Posterior vena cava (tissue), 2 donors: ENCODE measurements around the gene ZNF22. TPM values are rescaled to one million over a fixed set of nuclear protein-coding genes. Genes with fewer than 3 reads are reported as not detected.
A peak's percentile ranks its signal among the peaks of the same experiment; 100 is the strongest.
"Not testable (repeated sequence)": the region's sequence is repeated elsewhere in the genome, so short reads cannot be mapped to it uniquely, and the experiment has no call there.

Experiments
- DNase-seq: peaks from one replicate; pipeline ENCODE4 v3.0.0-alpha.2; 2020; ENCODE audit warnings: low spot score
- intact Hi-C, 2 donors: fragments of 100-400 bp; cut with DNase I; formaldehyde crosslinking; loops; one replicate each; pipeline versions ENCODE4 v1.14.1 to v1.14.2; 2022 to 2023
- total RNA-seq, 2 donors: library from RNA; stranded (reverse); fragmentation: NEBNext Ultra II Directional; extraction: Animal tissue kit (Norgen Biotek cat#: 25700); gene quantifications; one replicate each; pipeline ENCODE4 v1.2.1, GENCODE V29; 2021
- donor health status: DM: yes; HTN: yes; CAD: no.
- donor health status: DM: yes; HTN: yes; CAD: no.

ZNF22 gene
- total RNA-seq, 2 donors from 2014 or later, result 17.4 to 19.7 TPM

DNA sequence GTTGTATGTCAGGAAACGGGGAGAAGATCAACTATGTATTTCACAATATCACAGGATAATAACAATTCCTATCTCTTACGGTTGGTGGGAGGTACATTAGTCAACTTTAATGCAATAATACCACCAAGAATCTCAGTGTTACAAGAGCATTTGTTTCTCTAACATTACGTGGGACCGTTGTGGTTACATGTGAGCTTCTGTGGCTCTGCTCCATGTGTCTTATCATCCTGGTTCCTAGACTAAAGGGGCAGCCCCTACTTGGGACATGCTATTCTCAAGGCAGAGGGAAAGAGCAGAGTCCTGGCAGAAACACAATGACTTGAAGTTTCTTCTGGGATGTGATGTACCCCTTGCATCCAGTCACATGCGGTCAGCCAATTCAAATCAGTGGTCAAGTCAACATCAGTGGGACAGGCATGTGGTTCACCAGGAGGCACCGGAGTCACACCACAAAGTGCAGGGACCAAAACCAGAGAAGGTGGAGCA, 2.5 kb upstream of the ZNF22 start:
- intact Hi-C loops, result no loop called here
- DNase-seq, result peak; percentile 75

- intact Hi-C loops, result no loop called here
- DNase-seq, result peak; percentile 96
Observed at GRCh38 chr10:45000138-45000751, 478 bp upstream of the ZNF22 start.

DNA sequence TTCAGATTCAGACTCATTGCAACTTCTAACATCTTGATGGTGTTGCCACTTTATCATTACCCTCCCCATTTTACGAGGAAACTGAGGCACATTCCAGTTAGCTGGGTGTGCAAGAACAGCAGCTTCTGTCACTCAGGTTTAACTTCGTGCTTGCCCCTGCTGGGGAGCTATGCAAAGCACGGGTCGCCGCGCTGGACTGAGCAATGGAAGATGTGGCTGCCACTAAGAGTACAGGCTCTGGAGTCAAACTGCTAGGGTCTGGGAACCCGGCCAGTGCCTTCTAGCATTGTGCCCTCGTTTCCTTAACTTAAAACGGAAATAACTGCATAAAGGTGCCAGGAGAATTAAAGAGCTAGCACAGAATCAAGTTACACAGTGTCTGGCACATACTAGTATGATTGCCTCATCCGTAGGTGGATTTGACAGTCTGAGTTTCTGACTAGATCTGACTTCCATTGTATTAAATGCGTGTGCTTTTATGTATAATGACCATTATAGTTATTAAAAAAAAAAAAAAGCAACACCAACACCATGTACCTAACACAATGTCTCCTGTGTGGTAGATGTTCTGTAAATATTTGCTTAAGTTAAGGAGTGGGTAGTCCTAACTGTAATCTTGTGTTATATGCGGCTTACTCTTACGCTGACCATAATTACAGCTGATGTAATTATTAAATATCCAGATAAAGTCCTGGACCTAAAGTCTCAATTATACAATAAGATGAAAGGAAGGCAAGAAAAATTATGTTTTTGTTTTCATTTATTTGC, 842 bp downstream of the ZNF22 start:
- peak; percentile 90 for DNase-seq
- intact Hi-C loops, result no loop called here

DNA sequence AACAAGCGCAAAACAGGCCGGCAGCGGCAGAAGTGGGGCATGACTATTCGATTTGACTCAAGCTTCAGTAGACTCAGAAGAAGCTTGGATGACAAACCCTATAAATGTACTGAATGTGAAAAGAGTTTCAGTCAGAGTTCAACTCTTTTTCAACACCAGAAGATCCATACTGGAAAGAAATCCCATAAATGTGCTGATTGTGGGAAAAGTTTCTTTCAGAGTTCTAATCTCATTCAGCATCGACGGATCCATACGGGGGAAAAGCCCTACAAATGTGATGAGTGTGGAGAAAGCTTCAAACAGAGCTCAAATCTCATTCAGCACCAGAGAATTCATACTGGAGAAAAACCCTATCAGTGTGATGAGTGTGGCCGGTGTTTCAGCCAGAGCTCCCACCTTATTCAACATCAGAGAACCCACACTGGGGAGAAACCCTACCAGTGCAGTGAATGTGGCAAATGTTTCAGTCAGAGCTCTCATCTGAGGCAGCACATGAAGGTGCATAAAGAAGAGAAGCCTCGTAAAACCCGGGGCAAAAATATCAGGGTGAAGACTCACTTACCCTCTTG, 2.8 kb downstream of the ZNF22 start:
- DNase-seq, result no peak
- intact Hi-C loops, result no loop called here

GRCh38 chr10:45004661-45005060, 3.9 kb downstream of the ZNF22 start:
- DNase-seq, result no peak
- intact Hi-C loops, result no loop called here

- intact Hi-C loops, result no loop called here
- no peak for DNase-seq
Observed at GRCh38 chr10:45005284-45005683, 4.6 kb downstream of the ZNF22 start.

DNA sequence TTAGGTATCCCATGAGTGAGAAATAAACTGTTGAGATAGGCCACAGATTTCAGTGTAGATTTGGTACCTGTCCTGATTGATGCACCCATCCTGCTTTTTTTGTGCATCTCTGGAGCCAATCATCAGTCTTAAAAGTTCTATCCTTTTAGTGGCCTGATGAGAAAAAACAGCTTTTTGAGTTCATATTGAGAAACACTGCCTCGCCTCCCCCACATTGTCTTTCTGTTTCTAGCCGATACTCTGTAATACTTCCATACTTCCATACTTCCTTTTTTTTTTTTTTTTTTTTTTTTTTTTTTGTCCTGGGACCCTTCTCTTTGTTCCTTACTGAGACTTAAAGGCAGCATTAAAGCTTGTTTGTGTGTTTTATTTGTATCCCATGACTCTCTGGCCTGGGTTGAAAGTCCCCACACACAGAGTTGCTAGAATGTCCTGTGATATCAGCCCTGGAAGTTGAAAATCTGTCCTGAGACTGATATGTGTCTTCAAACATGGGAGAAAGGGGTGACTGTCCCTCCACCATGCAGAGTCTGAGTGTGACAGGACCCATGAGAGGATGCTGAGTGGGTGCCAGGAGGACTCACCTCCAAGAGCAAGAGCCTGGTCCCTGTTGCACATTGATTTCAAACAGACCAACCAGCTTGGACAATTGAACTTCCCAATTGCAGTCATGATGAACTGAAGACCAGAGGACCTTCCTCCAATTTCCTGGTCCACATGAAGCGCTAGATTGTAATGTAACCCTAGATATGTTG, 5.7 kb downstream of the ZNF22 start:
- DNase-seq, result no peak
- intact Hi-C loops, result no loop called here

DNA sequence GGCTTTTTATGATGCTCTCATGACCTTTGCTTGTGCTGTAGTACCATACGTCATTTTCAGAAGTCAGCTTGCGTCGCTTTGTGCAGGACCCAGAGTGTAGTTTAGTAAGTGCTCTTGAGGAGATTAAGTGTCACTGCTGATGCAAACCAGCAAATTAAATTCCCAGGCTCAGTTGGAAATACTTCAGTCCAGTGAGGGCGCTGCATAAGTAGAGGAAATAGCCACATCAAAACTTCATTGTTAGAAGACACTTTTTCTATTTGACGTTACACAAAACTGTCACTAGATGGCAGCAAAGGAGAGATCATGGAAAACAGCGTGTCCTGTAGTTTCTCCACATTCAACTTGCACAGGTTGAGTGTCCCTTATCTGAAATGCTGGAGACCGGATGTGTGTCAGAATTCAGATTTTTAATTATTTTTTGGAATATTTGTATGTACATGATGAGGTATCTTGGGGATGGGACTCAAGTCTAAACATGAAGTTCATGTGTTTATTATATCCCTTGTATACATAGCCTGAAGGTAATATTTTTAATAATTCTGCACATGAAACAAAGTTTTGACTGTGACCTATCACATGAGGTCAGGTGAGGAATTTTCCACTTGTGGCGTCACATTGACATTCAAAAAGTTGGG, 7.9 kb downstream of the ZNF22 start:
- DNase-seq, result no peak
- intact Hi-C loops, result no loop called here

DNA sequence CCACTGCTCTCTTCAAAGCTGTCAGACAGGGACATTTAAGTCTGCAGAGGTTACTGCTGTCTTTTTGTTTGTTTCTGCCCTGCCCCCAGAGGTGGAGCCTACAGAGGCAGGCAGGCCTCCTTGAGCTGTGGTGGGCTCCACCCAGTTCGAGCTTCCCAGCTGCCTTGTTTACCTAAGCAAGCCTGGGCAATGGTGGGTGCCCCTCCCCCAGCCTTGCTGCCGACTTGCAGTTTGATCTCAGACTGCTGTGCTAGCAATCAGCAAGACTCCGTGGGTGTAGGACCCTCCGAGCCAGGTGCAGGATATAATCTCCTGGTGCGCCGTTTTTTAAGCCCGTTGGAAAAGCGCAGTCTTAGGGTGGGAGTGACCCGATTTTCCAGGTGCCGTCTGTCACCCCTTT, 13.8 kb downstream of the ZNF22 start:
- intact Hi-C loops, DNase-seq: not testable (repeated sequence)

DNA sequence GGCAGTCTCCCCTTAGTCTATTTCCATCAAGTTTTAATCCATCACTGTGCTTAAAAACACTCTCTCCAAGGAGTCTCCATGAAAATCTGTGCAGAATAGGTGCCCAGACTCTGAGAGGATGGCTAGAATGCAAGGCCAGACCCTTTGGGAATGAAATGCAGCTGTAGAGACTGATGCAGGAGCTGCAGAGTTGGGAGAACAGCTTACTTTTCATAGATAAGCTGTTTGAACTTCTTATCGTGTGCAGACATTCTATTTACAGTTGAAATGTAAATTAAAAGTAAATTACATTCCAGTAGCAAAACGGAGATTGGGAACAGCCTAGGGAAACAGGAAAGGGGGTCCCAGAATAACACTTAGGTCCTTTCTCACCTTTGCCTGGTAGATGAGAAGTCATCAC, 14.9 kb downstream of the ZNF22 start:
- intact Hi-C loops, result no loop called here

DNA sequence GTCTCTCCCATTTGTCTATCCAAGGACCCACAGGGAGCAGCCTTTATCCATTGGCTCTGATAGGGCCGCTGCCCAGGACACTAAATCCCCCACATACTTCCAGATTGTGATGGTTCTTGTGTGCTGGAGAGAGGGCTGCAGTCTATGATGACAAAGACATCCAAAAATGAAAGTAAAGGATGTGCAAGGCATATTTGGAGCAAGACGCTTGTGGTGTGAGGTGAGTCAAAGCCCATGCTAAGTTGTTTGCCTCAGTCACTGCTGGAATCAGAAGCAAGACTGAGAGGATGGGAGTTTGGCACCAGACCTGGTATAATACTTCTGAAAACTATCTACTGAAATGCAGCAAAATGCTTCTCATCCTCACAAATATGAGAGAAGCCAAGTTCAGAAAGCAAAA, 22.7 kb downstream of the ZNF22 start:
- no peak for DNase-seq
- intact Hi-C loops, result no loop called here

More for the DNA sequence above, 14.9 kb downstream of the ZNF22 start:
- no peak for DNase-seq

GRCh38 chr10:45034301-45034700, 33.6 kb downstream of the ZNF22 start:
- intact Hi-C loops, result no loop called here
- no peak for DNase-seq

GRCh38 chr10:45035673-45036072, 35.0 kb downstream of the ZNF22 start:
- no peak for DNase-seq
- intact Hi-C loops, result no loop called here

DNA sequence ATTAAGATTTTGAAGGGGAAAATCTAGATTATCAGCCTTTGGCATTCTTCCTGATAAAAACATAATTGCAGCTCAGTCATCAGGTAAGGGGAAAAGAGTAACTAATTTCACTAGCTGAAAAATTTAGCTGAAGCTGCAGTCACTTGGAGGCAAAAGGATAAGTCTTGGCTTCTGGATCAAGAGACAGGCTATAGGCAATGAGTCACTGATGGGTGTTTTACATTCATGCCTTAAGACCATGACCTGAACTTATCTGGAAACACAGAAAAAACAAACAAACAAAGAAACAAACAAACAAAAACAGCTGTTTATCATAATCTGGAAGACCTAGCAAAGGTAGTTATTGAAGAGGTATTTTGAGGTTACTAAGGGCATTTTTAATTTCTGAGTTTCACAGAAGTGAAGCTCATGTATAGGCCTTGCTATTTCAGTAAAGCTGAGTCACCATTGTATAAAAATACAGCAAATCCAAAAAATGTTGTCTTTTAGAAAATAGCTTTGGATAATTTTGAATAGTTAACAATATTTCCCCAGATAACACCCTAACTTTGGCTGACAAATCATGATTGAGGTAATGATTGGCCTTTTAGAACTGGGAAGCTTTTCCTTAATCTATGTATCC, 40.3 kb downstream of the ZNF22 start:
- intact Hi-C loops, result no loop called here
- DNase-seq, result no peak

- no peak for DNase-seq
- intact Hi-C loops, result no loop called here
Observed at GRCh38 chr10:45044290-45044689, 43.6 kb downstream of the ZNF22 start.

DNA sequence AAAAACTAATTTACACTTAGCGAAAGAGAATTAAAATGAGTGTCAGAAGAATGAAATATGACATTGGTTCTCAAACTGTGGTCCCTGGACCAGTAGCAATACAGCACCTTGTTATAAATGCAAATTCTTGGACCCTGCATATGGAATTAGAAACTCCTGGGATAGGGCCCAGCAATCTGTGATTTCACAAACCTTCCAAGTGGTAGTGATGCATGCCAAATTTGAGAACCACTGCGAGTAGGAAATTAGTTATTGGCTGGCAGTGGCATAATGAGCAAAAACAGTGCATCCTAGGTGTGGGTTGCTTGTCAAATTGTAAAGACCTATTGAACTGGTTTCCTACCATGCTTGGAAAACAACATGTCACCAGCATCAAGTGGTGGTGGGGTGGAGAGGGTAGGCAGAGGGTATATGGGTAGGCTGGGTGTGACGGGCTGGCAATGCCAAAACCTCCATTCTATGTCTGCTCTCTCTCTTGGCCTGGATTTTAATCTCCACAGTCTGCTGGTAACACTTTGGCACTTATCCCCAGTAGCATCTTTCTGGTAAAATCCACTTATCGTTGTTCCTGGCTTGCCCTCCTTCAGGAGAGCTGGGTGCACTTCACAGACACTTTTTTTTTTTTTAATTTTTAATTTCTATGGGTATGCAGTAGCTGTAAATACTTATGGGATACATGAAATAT, 50.0 kb downstream of the ZNF22 start:
- no peak for DNase-seq
- intact Hi-C loops, result no loop called here

DNA sequence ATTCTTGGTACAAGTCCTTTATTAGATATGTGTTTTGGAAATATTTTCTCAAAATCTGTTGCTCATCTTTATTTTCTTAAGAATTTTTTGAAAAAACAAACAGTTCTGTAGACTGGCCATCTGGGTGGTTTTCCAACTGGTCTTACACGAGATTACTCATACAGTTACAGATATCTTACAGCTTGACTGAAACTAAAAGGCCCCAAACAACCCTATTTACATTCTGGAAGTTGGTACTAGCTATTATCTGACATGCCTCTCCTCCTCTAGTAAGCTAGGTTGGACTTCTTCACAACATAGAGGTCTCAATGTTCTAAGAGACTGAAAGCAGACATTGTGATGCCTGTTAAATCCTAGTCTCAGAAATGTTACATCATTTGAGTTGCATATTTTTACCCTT, 52.0 kb downstream of the ZNF22 start:
- intact Hi-C loops, result no loop called here

DNA sequence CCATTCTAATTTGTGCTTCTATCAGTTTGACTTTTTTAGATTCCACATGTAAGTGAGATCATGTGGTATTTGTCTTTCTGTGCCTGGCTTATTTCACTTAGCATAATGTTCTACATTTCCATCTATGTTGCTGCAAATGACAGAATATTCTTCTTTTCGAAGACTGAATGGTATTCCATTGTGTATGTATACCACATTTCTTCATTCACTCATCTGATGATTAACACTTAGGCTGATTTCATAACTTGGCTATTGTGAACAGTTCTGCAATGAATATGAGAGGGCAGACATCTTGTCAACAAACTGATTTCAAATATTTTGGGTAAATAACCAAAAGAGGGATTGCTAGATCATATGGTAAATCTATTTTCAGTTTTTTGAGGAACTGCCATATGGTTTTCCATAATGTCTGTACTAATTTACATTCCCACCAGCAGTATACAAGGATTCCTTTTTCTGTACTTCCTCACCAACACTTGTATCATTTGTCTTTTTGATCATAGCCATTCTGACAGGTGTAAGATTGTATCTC, 52.9 kb downstream of the ZNF22 start:
- no peak for DNase-seq
- intact Hi-C loops, result no loop called here

More for the DNA sequence above, 52.0 kb downstream of the ZNF22 start:
- DNase-seq, result no peak
